GM21447 (cell line): ENCODE results near the gene SPTSSA.
"Not testable (repeated sequence)": the region's sequence is repeated elsewhere in the genome, so short reads cannot be mapped to it uniquely, and the experiment has no call there.

Source experiments
- ATAC-seq: cut with Tn5 transposase; IDR thresholded peaks from one replicate; pipeline ENCODE4 v1.9.1; 2021; ENCODE audit not compliant: unreplicated experiment

SPTSSA gene

GRCh38 chr14:34462132-34462893, at the start of gene SPTSSA:
Gene SPTSSA, minus strand, starts transcription at chr14:34462240. Its CDS starts 33 bp downstream, at chr14:34462207.
- peak; percentile 80 for ATAC-seq

- no peak for ATAC-seq
Measured at GRCh38 chr14:34507884-34508283, 45.8 kb upstream of the SPTSSA start.

- no peak for ATAC-seq
Measured at GRCh38 chr14:34507459-34507858, 45.4 kb upstream of the SPTSSA start.

DNA sequence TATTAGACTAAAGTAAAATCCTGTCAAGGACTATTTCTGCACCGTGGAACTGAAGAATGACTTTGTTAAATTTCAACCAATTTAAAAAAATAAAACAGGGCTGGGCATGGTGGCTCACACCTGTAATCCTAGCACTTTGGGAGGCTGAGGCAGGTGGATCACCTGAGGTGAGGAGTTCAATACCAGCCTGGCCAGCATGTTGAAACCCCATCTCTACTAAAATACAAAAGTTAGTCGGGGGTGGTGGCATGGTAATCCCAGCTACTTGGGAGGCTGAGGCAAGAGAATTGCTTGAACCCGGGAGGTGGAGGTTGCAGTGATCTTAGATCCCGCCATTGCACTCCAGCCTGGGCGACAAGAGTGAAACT, 43.1 kb upstream of the SPTSSA start:
- not testable (repeated sequence) for ATAC-seq

GRCh38 chr14:34504027-34504426, 42.0 kb upstream of the SPTSSA start:
- not testable (repeated sequence) for ATAC-seq

- no peak for ATAC-seq
Measured at GRCh38 chr14:34502545-34503225, 40.6 kb upstream of the SPTSSA start.

- ATAC-seq, result no peak
Measured at GRCh38 chr14:34502001-34502400, 40.0 kb upstream of the SPTSSA start.

DNA sequence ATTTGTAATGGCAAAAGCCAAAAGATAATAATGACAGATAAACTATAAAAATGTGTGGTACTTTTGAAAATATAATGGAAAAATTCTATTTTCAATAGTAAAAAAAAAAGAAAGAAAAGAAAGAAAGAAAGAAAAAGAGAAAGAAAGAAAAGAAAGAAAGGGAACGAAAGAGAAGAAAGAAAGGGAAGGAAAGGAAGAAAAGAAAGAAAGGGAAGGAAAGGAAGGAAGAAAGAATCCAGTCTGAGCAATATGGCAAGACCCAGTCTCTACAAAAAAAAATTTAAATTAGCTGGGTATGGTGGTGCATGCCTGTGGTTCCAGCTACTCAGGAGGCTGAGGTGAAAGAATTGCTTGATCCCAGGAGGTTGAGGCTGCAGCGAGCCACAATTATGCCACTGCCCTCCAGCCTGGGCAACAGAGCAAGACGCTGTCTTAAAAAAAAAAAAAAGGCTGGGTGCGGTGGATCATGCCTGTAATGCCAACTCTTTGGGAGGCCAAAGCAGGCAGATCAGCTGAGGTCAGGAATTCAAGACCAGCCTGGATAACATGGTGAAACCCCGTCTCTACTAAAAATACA, 39.1 kb upstream of the SPTSSA start:
- no peak for ATAC-seq

- ATAC-seq, result no peak
Measured at GRCh38 chr14:34498684-34499412, 36.8 kb upstream of the SPTSSA start.

DNA sequence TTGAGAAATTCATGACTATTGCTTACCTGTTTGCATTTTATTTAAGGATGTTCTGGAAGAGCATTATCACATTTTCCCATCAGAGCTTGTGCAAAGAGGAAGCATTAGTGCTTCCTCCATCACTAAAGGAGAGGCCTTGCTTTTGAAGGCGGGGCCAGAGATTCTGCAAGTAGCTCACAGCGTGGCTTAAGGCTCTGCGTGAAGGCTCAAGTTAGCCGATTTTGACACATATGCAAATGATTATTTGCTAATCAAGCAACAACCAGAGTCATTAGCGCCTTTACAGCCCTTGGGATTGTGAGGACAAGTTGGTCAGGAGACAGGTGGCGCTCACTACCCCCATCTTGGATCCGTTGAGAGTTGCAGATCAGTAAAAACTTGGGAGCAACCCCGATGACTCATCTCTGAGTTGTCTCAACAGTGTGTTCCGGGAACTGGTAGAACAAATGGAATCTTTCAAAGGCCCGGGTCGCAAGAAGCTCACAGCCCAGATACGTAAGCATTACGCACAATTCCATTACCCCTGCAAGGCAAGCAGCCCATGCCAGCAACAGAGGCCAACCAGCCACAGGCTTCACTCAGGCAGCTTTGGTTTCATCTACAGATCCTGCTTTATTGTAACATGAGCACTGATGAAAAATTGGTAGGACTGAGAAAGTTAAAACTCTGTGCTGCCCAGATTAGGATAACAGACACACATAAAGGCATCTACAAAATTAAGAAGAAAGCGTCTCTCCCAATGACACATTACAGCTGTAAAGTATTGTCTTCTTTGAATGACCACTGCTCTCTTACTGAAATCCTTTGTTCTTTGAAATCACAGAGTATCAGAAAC, 34.9 kb upstream of the SPTSSA start:
- ATAC-seq, result no peak

GRCh38 chr14:34496007-34496678, 34.1 kb upstream of the SPTSSA start:
- ATAC-seq, result no peak

- ATAC-seq, result no peak
Measured at GRCh38 chr14:34489324-34489723, 27.3 kb upstream of the SPTSSA start.

DNA sequence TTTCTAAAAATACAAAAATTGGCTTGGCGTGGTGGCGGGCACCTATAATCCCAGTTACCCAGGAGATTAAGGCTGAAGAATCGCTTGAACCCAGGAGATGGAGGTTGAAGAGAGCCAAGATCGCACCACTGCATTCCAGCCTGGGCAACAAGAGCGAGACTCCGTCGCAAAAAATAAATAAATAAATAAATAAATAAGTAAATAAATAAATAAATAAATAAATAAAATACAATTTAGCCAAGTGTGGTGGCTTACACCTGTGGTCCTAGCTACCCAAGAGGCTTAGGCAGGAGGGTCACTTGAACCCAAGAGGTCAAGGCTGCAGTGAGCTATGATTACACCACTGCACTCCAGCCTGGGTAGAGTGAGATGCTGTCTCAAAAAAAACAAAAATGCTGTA, 26.5 kb upstream of the SPTSSA start:
- ATAC-seq, result no peak

DNA sequence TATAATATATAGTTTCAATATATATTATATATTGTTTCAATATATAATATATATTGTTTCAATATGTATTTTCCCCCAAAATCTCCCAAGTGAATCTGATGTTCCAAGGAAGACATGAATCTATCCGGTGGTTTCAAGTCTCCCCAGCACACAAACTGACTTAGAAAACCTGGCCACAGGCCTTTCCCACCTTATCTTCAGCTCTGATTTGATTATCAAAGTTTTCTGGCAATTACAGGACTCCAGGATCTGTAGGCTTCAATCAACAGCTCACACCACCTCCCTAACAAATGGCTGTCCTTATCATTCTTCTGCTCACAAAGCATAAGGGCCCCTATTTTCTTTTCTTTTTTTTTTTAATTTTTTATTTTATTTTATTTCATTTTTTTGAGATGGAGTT, 22.7 kb upstream of the SPTSSA start:
- ATAC-seq, result no peak

DNA sequence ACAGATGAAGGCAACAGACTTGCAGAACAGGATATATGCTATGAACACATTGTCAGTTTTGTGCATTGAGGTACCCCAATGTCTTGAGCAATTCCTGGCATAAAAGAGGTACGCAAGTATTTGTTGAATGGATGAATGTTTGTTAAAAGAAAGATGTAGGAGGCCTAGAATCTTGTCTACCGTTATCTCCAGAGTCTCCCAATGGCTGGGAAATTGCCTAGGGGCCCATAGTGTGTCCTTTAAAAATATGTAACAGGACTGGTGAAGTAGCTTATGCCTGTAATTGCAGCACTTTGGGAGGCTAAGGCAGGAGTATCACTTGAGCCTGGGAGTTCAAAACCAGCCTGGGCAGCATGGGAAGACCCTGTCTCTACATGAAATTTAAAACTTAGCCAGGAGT, 20.4 kb upstream of the SPTSSA start:
- no peak for ATAC-seq

GRCh38 chr14:34479694-34480093, 17.7 kb upstream of the SPTSSA start:
- no peak for ATAC-seq

GRCh38 chr14:34478261-34478660, 16.2 kb upstream of the SPTSSA start:
- no peak for ATAC-seq

DNA sequence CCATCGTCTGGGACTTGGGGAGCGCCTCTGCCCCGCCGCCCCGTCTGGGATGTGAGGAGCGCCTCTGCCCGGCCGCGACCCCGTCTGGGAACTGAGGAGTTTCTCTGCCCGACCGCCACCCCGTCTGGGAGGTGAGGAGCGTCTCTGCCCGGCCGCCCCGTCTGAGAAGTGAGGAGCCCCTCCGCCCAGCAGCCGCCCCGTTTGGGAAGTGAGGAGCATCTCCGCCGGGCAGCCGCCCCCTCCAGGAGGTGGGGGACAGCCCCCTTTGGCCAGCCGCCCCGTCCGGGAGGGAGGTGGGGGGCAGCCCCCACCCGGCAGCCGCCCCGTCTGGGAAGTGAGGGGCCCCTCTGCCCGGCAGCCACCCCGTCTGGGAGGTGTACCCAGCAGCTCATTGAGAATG, 14.0 kb upstream of the SPTSSA start:
- ATAC-seq, result not testable (repeated sequence)

- no peak for ATAC-seq
Measured at GRCh38 chr14:34475163-34475562, 13.1 kb upstream of the SPTSSA start.

- ATAC-seq, result no peak
Measured at GRCh38 chr14:34474187-34474679, 12.2 kb upstream of the SPTSSA start.
